CD4-positive, alpha-beta T cell treated with Interleukin-15 for 4 hours (primary cell): ENCODE measurements around the gene CSNK2A3.
"Not testable (repeated sequence)": the region's sequence is repeated elsewhere in the genome, so short reads cannot be mapped to it uniquely, and the experiment has no call there.

Experiments
- DNase-seq: peaks from one replicate; pipeline ENCODE4 v3.0.0-alpha.2; 2020; ENCODE audit warnings: low spot score

Gene CSNK2A3

DNA sequence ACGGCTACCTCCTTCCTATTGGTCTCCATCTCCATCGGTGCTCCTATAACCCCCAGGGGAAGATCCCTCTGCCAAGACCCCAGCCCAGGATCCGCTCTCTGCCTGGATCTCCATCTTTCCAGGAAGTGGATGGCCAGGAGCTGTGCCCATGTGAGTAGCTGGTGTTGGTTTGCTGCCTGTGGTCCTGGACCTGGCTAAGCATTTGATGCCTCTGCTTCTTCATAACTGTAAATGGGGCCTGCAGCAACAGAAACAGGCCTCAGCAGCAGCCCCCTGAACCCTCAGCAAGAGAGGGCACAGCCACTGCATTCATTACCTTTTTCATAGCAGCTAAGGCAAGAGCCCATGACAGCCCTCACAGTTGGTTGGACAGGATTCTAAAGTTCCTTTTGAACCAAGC is 26.6 kb upstream of the CSNK2A3 start:
- no peak for DNase-seq

DNA sequence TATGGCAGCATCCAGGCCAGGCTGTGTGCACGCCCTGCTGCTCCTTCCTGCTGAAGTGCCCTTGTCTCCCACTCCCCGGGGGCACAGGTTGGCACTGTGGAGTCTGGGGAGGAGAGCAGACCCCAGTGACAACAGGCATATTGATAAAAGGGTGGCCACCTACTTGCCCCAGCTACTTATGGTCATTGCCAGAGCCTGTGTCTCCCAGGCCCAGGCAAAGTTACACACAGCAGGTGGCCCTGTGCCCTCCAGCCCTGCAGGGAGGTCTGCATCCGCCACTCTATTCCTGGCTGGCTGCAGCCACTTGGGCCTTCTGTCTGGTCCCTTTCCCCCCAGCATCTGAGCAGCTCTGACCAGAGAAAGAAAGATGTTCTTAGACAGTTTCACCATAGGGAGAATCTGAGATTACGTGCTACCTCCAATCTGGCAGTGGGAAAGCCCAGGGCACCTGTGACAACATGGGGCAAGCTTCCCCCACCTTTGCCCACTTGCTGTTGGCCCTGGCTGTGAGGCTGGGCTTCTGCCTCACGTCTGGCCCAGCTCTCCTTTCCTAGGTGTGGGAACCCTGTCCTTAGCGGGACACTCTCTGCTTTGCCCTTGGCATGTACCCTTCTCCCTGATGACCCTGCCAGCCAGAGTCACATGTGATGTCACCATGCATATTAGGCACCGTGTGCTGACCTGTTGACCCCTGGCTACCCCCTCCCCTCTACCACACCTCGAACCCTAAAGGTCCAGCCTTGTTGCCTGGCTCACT is 25.3 kb upstream of the CSNK2A3 start:
- no peak for DNase-seq

DNA sequence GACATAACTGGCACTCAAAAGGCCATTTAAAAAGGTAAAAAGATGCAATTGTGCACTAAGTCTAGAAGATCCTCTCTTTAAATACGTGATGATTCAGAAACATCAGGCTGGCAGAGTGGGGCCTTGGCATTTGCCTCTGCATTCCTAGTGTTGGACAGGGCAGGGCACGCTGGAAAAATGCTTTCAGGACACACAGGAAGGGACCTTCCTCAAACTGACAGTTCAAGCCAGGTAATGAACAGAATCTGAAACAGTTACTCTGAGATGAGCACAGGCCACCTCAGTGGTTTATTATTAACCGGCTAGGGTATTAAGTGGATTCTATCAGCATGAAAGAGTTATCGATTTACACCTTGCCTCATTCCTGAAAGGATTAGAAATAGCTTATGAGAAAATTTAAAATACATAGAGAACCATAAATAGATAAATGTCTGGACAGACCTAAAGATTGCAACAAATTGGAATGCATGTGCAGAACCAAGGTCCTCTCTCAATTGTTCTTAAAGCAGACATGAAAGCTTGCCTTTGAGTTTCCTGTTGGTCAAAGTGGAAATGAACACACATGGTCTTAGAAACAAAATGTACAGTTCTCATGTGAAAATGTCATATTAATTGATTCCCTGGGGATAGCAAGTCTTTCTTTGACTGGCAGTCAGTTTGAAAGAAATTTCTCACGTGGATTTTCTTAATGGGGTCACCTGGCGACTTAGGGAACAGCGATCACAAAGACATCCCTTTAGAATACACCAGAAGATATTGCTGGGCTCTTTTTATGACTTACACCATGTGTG is 21.5 kb upstream of the CSNK2A3 start:
- no peak for DNase-seq

DNA sequence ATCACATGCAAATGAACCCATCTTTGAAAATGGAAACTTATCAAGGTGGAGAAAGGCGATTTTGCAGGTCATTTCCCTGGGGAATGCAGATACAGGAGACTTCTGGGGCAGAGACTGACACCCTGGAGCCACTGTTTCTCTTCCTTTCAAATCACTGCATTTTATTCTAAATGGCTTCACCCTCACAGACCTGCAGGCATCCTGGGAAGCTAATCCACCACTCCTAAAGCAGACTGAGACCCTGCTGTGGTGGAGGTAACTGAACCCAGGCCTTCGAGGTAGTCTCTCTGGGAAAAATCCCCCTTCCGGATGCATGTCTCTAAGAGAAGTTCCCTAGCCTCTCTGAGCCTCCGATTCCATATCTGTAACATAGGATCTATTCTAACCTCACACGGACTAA is 20.9 kb upstream of the CSNK2A3 start:
- DNase-seq: no peak

DNA sequence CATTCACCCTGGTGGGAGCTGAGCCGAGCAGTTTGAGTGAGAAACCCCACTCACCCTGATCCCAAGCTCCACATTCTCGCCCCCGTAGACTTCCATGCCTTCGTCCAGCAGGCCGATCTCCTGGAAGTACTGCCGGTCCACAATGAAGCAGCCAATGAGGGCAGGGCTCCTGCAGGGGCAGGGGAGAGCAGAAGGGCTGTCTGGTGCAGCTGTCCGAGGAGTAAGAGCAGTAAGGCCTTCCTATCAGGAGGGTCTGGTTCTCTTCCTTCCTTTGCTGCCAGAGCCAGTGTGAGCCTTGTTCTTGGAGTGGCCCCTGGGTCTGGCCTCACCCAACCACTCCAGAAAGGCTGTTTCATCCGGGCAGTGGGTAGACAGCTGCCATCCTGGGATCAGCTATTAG is 19.4 kb upstream of the CSNK2A3 start:
- no peak for DNase-seq

DNA sequence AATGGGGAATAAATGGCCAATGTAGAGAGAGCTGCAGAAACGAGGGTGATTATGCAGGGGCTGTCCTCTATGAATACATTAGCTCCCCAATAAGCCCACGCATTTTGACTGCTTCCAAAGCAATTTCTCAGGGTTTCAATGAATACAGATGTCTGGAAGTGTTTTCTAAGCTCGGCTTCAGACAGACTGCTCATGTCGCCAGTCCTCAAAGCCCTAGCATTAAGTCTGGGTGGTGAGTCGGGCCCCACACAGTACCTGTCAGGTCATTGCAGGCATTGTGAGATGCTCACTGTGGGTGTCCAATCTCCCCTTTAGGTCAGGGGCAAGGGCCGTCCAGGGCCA is 17.9 kb upstream of the CSNK2A3 start:
- no peak for DNase-seq

DNA sequence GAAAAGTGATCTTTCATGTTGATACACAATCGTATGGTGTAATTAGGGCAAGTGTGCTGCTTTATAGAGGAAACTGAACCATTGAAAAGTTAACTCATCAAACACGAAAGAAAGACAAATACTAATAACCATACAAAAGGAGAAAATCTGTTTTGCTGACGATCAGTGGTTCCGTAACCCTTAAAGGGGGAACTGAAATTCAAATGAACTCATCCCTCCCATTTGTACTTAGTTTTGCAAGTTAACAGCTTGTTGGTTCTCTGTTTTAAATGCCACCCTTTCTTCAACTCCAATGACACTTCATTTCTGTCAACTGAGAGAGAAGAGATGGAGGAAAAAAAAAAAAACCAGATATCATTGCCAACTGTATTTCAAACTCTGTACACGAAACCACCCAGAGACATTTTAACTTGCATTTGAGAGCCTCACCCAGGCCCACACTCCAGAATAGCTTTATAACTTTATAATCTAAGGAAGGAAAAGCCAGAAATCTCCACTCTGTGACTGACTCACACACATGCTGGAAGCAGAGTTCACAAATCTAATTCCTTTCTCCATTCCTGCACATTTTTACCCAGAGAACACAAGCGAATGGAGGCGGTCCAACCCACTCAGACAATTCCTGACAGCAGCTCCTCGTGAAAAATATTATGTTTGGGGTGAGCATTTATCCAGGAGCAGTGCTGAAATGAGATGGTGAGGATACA is 17.4 kb upstream of the CSNK2A3 start:
- DNase-seq: no peak

DNA sequence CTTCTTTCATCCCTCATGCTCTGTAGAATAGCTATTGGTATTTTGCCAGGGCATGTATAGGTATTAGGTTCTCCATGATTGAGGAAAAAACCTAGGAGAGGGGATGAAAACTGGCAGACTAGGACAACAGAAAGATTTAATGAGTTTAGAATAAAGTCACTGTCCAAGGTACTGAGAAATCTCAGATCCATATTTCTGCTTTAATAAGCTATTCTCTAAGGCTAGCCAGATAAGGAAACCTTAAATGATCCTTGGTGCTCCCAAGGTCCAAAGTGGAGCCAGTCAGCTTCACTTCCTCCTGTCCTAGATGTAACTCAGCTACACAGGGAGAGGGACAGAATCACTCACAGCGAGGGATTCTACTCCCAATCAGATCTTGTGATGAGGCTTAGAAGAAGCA is 13.7 kb upstream of the CSNK2A3 start:
- no peak for DNase-seq

DNA sequence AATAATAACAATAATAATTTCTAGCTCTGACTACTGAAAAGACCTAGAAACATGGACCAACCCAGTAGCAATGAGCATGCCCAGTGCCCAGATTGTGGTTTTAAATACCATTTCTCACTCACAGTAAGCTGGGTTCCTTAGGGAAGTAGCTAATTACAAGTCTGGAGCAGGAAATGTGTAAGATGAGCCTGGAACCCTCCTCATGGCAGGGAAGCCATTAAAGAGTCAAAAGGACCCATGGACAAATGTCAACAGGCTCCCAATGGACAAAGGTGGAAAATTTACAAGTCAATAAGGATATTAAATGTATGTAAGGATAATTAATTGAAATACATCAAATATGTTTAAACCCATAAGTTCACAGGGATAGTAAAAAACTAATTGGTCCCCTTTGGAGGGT is 10.6 kb upstream of the CSNK2A3 start:
- DNase-seq: no peak

DNA sequence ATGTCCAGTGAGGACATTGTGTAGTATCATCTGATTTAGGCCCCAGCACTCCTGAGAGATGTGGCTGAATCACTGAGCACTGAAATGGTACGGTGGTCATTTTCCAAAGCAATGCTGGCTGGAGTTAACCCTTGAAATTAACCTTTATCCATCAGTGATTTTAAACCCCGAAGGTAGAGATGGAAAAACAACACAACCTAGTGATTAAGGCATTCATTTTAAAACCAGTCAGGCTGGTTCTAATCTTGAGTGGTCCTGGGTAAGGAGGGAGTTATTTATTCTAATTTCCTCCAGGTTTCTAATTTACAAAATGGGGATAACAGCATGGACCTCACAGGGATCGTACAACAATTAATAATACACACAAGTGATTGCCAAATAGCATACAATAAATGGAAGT is 6.6 kb upstream of the CSNK2A3 start:
- no peak for DNase-seq

DNA sequence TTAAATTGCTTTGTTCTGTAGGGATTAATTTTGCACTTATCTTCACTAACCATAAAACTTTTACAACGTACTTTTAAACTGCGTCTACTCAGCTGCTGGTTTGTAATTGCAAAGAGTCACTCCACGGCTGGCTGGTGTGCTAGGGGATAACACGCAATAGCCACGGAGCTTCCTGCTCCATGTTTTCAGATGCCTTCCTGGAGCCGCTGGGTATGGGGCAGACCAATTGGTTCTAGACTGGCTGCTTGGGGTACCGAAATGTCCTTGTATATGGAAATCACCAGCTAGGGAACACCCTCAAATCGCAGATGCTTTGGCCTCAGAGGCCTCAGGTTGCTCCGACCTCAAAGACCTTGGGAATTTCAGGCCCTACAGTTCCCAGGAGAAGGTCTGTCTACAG is 3.8 kb upstream of the CSNK2A3 start:
- DNase-seq: no peak

DNA sequence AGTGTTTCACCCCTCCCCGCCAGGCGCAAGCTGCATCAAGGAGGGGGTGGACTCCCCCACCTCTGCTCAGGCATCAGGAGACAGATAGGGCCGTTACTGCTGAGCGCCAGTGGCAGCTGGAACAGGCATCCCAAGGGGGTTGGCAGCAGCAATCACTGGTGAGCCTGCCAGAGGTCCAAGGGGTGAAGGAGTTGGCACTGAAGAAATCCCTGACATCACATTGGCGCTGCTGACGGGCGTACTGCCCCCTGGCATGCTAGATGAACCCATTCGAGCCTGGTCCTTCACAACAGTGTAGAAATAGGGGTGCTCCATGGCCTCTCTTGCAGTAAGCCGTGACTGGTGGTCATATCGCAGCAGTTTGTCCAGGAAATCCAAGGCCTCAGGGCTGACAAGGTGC is 1.2 kb downstream of the CSNK2A3 start:
- not testable (repeated sequence) for DNase-seq

DNA sequence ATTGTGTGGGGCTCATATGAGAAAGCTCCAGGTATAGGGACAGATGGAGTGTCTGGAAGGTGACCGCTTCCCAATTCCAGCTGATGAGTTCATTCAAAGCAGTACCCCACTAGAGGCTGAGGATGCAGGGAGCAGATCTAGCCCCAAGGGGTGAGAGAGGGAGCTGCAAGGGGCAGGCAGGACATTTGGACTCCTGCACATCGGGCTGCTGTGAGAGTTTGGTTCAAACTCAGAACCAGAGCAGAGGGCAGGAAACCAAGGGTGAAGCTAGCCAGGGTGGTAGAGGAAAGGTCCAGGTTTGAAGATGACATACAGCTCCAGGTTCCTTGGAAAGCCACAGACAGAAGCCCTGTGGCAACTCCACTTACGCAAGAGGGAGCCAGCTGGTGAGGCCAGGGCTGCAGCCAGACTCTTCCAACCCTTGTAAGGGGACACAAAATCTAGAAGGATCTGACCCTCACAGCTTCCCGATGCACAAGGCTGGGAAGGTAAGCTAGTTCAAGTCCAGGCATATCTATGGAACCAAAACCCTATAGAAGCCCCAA is 1.9 kb downstream of the CSNK2A3 start:
- no peak for DNase-seq

DNA sequence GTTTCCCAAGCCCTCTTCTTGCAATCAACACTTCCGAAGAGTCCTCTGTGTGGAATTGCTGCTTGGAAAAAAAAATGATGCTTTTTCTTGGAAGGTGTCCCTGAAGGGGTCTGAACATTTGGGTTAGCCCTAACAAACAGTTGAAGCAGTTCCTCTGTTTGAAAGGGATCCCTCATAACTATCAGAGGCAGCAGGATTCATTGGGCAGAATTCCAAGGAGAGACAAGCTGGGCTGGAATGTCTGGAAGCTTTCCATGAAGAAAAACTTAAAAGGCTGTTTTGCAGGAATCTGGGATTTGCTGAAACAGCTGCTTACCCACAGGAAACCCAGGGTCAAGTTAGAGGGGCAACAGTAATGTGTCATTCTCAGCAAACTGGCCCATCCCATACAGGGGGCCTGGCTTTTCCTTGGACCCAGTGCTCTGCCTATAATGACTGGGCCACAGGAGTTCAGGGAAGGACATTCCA is 3.1 kb downstream of the CSNK2A3 start:
- no peak for DNase-seq

DNA sequence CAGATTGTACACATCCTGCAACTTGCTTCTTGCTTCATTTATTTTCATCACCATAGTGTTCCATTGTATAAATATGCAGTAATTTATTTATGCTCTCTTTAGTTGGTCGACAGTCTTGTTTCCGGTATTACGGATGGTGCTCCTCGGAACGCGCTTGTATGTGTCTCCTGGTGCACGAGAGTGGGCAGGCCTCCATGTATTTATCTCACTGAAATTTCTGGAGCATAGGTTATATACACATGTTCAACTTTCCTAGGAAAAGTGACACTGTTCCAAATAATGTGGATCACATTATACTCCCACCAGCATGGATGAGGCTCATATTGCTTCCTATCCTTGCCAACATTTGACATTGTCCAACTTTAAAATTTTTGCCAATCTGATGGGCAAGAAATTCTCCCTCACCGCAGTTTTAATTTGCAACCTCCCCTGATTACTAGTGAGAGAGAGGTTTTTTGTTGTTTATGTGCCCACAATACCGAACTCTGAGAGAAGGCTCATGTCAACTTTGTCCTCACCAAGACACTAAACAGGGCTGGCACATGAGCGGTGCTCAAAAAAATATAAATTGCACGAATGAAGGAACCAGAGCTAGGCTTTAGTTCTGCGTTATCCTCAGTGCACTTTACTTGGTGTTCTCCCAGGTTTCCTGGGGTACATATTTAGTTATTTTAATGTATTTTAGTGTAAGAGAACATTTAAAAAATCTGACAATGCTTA is 3.8 kb downstream of the CSNK2A3 start:
- no peak for DNase-seq

DNA sequence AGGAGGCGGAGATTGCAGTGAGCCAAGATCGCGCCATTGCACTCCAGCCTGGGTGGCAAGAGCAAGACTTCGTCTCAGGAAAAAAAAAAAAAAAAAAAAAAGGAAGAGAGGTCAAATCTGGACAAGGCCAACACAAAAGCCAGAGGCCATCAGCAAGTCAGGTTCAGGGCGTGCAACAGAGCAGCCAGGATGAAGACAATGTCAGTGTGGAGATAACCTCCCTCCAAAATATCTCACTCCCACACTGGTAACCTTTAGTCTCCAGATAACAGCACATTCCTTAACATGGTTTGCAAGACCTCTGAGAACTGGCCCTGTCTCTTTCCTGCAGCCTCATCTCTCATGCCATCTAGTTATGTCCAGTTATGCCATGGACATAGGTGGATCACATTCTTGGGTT is 4.7 kb downstream of the CSNK2A3 start:
- no peak for DNase-seq

DNA sequence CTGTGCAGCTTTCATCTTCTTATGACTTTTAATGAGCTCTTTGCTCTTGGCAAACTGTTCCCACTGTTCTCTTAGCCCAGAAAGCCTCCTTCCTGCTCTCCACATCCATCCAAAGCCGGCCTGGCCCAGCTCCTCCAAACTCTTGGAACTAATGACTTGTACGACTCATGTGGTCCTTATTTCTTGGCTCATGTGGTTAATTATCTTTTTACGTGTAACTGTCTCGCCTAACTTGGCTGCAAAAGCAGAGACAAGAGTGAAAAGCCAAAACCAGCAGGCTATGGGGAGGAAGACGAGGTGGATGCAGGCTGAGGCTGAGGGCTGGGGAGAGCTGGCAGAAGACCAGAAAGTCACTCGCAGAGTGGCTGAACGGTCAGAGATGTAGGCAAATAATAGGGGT is 5.5 kb downstream of the CSNK2A3 start:
- DNase-seq: no peak

DNA sequence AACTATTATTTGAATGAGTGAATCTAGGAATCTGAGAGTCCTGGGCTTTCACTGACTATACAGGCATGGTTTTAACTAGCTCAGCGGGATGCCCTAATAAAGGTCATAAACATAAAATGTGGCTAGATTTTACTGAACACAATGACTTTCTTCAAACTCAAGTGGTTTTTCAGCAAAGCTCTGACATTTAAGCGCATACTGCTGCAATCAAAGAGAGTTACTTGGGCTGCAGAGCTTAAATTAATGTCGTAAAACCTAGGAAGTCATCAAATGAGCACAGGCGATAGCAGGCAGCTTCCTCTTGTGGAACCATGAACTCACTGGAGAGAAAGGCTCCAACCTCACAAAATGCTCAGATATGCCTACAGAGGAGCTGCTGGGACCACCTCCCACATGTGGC is 6.7 kb downstream of the CSNK2A3 start:
- DNase-seq: no peak

DNA sequence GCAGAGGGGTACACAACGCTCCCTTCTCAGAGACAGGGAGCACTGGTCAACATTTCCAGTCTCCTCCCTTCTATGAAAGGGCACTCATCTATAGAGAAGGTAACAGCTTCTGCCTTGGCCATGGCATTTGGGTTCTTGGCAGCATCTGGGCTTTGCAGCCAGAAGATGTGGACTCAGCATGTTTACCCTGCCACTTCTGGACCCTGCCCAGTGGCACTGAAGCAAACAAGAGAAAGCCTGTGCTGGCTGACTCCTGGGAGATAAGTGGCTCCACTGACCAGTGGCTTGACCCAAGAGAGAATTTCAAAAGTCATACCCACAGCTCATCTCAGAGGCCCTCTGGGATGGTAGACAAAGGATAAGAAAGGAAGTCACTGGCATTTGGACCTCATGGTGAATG is 8.0 kb downstream of the CSNK2A3 start:
- no peak for DNase-seq

DNA sequence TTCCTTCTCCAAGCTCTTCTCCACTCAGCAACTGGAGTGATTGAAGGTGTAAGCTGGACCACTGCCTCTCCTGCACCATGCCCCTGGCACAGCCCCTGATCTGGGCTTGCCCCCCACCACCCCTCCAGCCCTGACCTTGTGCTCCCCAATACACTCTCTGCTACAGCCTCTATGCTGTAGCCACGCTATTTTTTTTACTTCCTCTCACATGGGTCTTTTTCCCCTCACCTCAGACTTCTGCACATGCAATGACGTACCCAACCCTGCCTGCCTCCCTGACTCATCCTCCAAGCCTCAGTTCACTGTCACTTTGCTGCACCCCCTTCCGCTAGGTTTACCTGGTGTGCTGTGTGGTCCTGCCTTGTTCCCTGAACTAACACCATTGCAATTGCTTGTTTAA is 9.0 kb downstream of the CSNK2A3 start:
- DNase-seq: no peak

DNA sequence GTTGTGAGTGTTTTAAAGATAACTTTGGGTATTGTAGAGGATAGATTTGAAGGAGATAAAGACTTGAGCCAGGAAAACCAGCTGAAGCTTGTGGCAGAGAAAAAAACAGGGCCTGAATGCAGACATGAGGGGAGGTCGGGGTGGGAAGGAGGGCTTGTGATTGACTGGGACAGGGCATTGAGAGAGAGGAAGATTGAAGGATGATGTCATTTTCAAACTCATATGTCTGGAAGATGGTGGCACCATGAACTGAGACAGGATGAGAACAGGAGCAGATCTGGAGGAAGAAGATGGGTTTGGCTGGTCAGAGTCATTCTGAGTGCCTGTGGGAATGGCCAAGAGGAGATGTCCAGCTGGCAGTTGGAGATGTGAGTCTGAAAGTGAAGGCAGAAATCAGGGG is 14.7 kb downstream of the CSNK2A3 start:
- no peak for DNase-seq

DNA sequence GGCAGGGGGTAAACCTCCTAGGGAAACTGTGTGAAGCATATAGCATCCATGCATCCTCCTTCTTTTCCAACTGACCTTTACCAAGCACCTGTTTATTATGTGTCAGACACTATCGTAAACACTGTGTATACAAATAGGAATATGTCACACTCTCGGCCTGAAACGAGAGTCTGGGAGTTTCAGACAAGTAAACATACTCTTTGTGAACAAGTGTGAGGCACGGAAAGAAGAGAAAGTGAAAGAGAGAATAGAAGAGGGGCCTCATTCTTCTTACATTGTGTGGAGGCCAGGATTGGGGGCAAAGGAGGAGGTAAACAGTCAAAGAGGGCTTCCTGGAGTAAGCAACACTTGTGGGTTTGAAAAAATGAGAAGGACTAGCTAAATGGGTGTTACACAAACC is 16.4 kb downstream of the CSNK2A3 start:
- no peak for DNase-seq
